ENCODE data around the gene SNAPC5. TPM values are rescaled to one million over a fixed set of nuclear protein-coding genes. Genes with fewer than 3 reads are reported as not detected.
A peak's percentile ranks its signal among the peaks of the same experiment; 100 is the strongest.

SNAPC5 gene
- total RNA-seq, 1 experiment from 2014 or later: 38.2 TPM

DNA sequence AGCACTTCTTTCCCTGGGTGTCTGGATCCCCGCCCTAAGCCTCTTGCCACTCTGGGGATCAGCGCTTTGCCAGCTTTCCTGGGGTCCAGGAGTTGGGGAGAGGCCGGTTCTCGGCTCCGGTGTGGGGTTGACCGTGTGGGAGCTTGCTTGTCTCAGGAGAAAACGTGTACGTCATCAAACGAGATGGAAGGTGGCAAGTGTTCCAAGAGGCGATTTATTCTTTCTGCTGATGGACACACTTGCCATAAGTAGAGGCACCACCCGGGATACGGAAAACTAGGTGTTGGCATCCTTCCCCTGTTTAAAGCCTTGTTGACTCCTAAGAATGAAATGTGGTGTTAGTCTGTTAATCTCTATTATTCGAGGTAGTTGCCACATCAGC is 7.9 kb upstream of the SNAPC5 start:
- TF ChIP-seq, protein P1, sequence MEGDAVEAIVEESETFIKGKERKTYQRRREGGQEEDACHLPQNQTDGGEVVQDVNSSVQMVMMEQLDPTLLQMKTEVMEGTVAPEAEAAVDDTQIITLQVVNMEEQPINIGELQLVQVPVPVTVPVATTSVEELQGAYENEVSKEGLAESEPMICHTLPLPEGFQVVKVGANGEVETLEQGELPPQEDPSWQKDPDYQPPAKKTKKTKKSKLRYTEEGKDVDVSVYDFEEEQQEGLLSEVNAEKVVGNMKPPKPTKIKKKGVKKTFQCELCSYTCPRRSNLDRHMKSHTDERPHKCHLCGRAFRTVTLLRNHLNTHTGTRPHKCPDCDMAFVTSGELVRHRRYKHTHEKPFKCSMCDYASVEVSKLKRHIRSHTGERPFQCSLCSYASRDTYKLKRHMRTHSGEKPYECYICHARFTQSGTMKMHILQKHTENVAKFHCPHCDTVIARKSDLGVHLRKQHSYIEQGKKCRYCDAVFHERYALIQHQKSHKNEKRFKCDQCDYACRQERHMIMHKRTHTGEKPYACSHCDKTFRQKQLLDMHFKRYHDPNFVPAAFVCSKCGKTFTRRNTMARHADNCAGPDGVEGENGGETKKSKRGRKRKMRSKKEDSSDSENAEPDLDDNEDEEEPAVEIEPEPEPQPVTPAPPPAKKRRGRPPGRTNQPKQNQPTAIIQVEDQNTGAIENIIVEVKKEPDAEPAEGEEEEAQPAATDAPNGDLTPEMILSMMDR (conservative IDR thresholded peaks at IDR 0.05; ENCODE audit: low read depth, low read length): no peak
- TF ChIP-seq EZH2phosphoT487 (IDR thresholded peaks at IDR 0.05; ENCODE audit: borderline replicate concordance, low read length) (no peak), EZH2 (IDR thresholded peaks at IDR 0.05; ENCODE audit: low read length, unreplicated experiment) (no peak)
- Histone ChIP-seq H3K4me3 (ENCODE audit: low read length) (peak overlapping the region; percentile 99), H3F3A (ENCODE audit: low read length, unreplicated experiment) (peaks cover 20% of the 10 kb centered on the region), H3K27me3 (ENCODE audit: low read length) (no peaks in the 10 kb centered on the region), H3K4me2 (ENCODE audit: low read length) (peak overlapping the region; percentile 90), H4K20me1 (ENCODE audit: low read length) (peaks cover 40% of the 10 kb centered on the region), H2AFZ (ENCODE audit: low read length) (peak overlapping the region; percentile 94), H3K9me2 (replicated peaks; ENCODE audit: low read length) (no peaks in the 10 kb centered on the region), H3K9ac (ENCODE audit: low read length) (peak overlapping the region; percentile 98), H3K4me1 (ENCODE audit: insufficient read depth, low read length) (peaks cover 13% of the 10 kb centered on the region), H3K79me2 (ENCODE audit: low read length) (peaks cover 82% of the 10 kb centered on the region), H3K9me3 (ENCODE audit: low read length) (no peaks in the 10 kb centered on the region), H3K27ac (ENCODE audit: low read length) (peak overlapping the region; percentile 89), H3K36me3 (ENCODE audit: low read depth, low read length) (peaks cover 38% of the 10 kb centered on the region)
- intact Hi-C loops (cut with micrococcal nuclease): loop anchor here (10.0 kb wide), 1 partner anchor 211 kb away; the partner anchor contains the start of gene DIS3L
- DNase-seq (peak; percentile 28), ATAC-seq (peak; percentile 18; the same call in 1 of the 2 replicates)
- TSS peak; percentile 86 for BruUV-seq (replicated peaks)
- ChIA-PET POLR2A (ENCODE audit: unreplicated experiment) (no interaction called here), CTCF (no interaction called here)

DNA sequence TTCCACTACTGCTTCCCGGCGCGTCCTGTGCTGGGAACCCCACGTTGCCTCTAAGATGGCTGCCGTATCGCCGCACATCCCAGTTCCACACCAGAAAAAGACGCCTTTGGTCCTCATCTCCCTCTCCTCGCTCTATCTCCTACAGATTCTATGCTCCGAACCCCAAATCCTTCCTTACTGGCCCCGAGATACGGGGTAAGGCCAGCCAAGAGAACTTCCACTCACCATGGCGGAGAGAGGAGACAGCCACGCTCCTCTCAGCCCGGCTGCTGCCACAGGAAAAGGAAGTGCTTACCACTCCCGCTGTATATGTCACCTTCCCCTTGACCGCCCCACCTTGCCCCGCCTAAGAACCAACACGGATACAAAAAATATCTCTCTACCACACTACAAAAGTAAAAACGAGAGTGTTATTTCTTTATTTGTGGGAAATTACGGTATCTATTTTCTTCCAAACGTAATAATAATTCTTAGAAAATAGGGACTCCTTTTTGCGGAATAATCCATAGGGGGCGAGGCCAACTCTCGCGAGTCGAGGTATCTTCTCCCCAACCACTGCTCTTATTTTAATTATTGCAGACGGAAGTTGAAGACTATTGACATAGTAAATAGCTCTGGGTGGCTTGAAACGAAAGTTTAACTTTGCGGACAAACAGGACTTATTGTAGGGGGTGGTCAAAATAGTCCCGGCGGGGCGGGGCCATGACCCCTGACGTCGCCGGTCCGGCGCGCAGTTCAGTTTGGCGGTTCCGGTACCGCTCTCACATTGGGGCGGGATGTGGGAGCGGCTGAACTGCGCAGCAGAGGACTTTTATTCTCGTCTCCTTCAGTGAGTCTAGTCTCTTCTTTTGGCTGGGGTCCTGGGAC is 7.2 kb upstream of the SNAPC5 start, which contains the start of the genes RPL4 and ZWILCH:
TSS of gene RPL4 (minus strand) at position 293 of the 867 bp plus-strand sequence. CDS start at position 228, 65 bp downstream.
TSS of gene ZWILCH (plus strand) at position 764 of the 867 bp plus-strand sequence. CDS start at position 777, 13 bp downstream.
- no peaks in the 10 kb centered on the region for H3K9me2 ChIP-seq (replicated peaks; ENCODE audit: low read length)
- H4K20me1 ChIP-seq (ENCODE audit: low read length): peaks cover 41% of the 10 kb centered on the region
- H3K27me3 ChIP-seq (ENCODE audit: low read length): no peaks in the 10 kb centered on the region
- peak within 1 kb of the TSS; percentile 98 for H3K9ac ChIP-seq (ENCODE audit: low read length)
- CTCF ChIA-PET: no interaction called here
- intact Hi-C loops (cut with micrococcal nuclease): loop anchor here (10.0 kb wide), 1 partner anchor 210 kb away; the partner anchor contains the start of gene DIS3L
- H3K79me2 ChIP-seq (ENCODE audit: low read length): peaks cover 82% of the 10 kb centered on the region
- H3K27ac ChIP-seq (ENCODE audit: low read length): peak within 1 kb of the TSS; percentile 89
- H3K4me2 ChIP-seq (ENCODE audit: low read length): peak within 1 kb of the TSS; percentile 90
- ATAC-seq: peak; percentile 85
- H3K4me3 ChIP-seq (ENCODE audit: low read length): peak within 1 kb of the TSS; percentile 99
- H3K4me1 ChIP-seq (ENCODE audit: insufficient read depth, low read length): peaks cover 13% of the 10 kb centered on the region
- no peaks in the 10 kb centered on the region for H3K9me3 ChIP-seq (ENCODE audit: low read length)
- POLR2A ChIA-PET (ENCODE audit: unreplicated experiment): no interaction called here
- H3F3A ChIP-seq (ENCODE audit: low read length, unreplicated experiment): peaks cover 20% of the 10 kb centered on the region
- H2AFZ ChIP-seq (ENCODE audit: low read length): peak within 1 kb of the TSS; percentile 94
- DNase-seq: peak; percentile 75
- no TSS peak for BruUV-seq (replicated peaks)
- peaks cover 45% of the 10 kb centered on the region for H3K36me3 ChIP-seq (ENCODE audit: low read depth, low read length)
- TF ChIP-seq, protein P1 (conservative IDR thresholded peaks at IDR 0.05; ENCODE audit: low read depth, low read length): no peak
- TF ChIP-seq EZH2phosphoT487 (IDR thresholded peaks at IDR 0.05; ENCODE audit: borderline replicate concordance, low read length) (no peak), EZH2 (IDR thresholded peaks at IDR 0.05; ENCODE audit: low read length, unreplicated experiment) (no peak)

Measured in PC-3 (cell line).